ENCODE results near the gene SLC45A3.
A peak's percentile ranks its signal among the peaks of the same experiment; 100 is the strongest.
"Not testable (repeated sequence)": the region's sequence is repeated elsewhere in the genome, so short reads cannot be mapped to it uniquely, and the experiment has no call there.

SLC45A3 gene, protein sequence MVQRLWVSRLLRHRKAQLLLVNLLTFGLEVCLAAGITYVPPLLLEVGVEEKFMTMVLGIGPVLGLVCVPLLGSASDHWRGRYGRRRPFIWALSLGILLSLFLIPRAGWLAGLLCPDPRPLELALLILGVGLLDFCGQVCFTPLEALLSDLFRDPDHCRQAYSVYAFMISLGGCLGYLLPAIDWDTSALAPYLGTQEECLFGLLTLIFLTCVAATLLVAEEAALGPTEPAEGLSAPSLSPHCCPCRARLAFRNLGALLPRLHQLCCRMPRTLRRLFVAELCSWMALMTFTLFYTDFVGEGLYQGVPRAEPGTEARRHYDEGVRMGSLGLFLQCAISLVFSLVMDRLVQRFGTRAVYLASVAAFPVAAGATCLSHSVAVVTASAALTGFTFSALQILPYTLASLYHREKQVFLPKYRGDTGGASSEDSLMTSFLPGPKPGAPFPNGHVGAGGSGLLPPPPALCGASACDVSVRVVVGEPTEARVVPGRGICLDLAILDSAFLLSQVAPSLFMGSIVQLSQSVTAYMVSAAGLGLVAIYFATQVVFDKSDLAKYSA

DNA sequence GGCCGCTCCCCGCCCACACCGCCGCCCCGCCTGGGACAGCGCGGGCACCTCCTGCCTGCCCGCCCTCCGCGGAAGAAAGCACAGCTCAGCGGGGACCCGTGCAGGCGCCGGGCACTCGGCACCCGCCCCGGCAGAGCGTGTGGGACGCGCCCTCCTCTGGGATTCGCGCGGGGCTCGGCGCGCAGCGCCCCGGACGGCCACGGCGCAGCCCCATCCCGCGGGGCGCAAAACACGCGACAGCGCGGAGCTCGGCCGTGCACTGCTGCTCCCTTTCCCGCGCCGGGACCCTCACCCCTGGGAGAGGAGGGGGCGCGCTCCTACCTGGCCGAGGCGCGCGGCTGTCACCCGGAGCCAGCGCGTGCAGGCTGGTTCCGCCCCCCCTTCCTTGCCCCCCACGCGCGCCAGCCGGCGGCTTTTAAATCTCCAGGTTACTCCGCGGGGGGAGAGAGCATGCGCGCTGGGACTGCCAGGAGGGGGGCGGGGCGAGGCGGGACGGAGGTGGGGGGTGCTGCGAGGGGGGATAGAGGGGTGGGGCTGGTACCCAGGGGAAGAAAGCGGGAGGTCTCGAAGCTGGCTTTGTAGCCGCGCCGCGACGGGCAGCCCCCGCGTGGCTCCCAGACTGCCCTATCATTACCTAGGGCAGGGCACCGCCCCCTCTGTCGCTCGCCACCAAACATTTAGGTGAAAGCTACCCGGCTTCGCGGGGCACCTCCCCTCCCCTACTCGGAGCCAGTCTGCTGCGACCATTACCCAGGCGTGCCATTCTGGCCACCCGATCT, at the start of gene SLC45A3:
Gene SLC45A3 (minus strand): TSS at position 437 of the 779 bp plus-strand sequence. CDS start 15,853 bp downstream, outside the sequence.
- DNase-seq (ENCODE audit: low spot score): peak; percentile 70

DNA sequence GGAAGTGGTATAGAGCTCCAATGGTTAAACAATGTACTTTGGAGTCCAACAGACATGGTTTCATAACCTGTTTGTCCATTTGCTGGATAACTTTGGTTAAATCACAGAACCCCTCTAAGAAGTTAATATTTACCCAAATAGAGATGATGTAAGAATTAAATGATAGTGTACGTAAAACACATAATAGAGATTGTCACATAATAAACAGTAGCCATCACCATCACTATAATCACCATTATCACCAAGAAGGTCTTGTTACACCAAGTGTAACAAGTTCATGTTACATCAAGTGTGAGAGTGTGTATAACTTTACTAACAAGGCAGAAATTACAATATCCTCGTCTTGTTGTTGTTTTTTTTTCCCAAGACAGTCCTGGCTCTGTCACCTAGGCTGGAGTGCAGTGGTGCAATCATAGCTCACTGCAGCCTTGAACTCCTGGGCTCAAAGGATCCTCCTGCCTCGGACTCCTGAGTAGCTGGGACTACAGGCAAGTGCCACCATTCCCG, 46.4 kb upstream of the SLC45A3 start:
- DNase-seq (ENCODE audit: low spot score): no peak

DNA sequence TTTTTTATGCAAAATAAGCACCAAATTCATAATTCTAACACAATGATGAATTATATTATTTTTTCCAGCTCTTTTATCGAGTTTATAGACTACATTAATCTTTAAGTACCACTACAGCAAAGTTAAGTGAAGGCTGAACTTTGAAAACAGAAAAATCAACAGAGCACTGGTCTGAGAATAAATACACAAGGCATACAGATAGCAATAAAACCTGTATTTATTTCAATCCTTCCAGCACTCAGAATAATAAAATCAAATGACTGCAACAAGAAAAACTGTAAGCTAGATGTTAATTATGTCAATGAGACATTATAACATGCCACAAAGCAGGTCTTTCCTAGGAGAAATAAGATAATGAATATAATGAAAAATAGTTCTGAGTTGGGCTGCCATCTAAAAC, 45.2 kb upstream of the SLC45A3 start:
- no peak for DNase-seq (ENCODE audit: low spot score)

DNA sequence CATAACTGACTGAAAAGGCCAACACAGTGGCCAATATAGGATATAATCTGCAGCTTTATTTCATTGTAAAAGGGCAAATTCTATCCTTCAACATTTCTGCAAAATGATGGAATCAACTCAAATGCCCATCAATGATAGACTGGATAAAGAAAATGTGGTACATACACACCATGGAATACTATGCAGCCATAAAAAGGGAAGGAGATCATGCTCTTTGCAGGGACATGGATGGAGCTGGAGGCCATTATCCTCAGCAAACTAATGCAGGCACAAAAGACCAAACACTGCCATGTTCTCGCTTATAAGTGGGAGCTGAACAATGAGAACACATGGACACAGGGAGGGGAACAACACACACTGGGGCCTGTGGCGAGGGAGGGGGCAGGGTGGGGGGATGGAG, 40.4 kb upstream of the SLC45A3 start:
- not testable (repeated sequence) for DNase-seq (ENCODE audit: low spot score)

DNA sequence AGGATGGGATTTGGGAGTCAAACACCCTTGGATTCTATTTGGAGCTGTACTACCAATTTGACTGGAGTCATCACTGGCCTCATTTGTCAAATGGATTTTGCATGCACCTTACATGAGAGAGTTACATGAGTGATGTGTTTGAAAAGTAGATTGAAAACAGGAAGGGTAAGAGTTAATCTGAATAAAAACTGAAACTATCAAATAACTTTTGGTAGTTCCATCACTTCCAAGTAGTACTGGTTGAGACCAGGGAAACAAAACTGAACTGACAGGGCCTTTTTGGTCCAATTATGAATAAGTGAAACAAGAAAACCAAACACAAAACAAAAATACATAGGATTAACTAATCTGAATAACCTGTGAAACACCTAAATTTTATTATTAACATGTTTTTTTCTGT, 39.5 kb upstream of the SLC45A3 start:
- no peak for DNase-seq (ENCODE audit: low spot score)

DNA sequence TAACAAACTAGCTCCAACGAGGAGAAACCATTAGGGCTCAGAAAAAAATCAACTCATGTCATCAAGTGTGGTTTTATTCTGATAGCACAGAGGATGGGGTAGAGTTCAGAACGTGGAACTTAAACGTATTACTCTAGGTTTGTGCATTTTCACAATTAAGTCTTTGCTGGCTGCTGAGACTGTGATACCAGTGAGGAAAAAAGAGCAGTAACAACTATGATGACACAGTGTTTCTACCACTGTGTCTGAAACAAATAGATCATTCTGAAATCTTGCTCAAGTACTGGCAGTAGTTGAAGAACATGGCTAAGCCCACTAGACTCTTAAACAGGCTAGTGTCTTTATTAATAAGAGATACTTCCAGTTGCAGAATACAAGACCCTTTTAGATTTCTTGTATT, 38.7 kb upstream of the SLC45A3 start:
- no peak for DNase-seq (ENCODE audit: low spot score)

DNA sequence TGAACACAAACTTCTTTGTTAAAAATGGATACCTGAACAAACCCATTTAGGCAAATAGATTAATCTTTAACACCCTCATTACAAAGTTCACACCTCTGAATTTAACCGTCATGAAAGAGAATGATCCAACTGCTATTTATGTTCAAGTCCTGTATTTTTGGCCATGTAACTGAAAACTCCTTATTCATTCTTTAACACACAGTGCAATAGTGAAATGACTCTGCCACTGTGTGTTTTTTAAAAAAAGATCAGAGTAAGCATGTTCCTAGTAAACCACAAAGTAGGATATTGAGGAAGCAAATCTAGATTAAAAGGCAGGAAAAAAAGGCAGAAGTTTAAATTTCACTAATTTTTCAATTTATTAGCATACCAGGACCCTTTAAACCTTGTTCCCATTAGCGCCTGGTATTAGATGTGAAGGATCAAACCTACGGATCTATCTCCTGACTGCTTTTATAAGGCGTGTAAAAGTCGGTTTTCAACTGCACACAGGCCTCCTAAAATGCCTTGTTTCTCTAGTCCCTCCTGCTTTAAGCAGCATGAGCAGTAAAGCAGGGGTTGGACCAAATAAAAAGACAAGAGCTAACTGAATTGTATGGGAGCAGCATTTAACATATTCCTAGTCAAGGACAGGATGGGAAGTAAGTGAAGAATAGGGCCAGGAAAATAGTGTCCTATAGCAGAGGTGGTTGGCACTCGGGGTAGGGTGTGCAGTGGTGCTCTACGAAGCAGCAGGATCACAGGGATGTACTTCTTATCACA, 36.2 kb upstream of the SLC45A3 start:
- DNase-seq (ENCODE audit: low spot score): no peak

DNA sequence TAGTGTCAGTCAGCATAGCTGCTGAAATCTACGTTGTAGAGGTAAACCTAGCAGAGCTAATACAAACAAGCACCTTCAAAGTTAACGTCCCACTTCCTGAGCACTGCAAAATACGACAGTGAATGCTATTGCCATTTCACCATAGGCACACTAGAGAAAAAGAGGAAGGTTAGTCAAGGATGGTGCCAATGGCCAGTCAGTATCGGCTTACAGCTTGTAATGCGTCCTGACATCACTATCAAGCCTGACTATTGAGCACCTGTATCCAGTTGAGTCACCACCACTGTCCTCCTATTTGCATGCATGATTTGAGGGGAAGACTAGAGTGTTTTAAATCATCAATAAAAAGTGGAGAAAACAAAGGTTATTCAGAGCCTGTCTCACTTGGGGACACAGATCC, 35.3 kb upstream of the SLC45A3 start:
- no peak for DNase-seq (ENCODE audit: low spot score)

DNA sequence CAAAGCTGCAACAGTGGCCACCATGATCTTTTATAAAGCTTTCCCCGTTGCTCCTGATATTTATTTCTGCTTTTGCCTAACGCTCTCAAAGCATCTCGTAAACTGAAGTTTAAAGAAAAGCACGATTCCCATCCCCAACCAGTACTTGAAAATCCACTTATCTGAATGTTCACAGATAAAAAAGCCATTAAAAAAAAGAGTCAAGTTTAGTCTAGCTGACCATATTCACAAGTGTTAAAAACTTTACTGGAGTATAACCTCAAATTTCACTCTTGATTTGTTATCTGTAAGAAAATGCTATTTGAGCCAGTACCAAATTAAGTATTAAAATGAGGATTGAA, 34.6 kb upstream of the SLC45A3 start:
- DNase-seq (ENCODE audit: low spot score): no peak

DNA sequence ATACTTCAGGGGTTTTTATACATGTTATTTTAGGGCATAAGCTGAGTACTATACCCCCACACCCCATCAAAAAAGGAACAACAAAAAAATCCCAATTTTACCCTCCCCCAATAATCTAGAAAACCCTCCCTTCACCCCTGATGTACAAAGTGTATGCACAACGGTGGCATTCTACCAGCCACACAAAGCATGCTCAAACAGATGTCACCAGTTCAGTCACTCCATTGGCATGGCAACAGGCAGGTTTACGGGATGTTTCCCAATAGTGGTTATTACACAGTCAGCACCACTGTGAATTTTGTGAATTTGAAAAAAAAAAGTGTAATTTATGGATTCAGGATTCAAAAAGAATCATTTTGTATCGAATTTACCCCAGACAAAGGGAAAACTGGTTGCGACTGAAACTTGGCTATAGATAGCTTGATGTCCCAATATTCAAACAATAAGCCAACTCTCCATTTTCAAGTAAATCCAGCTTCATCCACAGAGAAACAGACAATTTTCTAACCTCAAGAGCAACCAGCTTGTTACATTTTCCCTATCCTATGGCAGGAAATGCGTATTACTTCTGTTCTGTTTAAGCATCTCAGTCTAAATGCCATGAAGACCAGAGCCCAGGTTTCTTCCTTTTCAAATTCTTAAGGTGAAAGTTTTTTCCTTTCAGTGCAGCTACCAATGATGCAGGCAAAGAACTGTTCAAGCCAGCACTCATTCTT, 34.0 kb upstream of the SLC45A3 start:
- no peak for DNase-seq (ENCODE audit: low spot score)

DNA sequence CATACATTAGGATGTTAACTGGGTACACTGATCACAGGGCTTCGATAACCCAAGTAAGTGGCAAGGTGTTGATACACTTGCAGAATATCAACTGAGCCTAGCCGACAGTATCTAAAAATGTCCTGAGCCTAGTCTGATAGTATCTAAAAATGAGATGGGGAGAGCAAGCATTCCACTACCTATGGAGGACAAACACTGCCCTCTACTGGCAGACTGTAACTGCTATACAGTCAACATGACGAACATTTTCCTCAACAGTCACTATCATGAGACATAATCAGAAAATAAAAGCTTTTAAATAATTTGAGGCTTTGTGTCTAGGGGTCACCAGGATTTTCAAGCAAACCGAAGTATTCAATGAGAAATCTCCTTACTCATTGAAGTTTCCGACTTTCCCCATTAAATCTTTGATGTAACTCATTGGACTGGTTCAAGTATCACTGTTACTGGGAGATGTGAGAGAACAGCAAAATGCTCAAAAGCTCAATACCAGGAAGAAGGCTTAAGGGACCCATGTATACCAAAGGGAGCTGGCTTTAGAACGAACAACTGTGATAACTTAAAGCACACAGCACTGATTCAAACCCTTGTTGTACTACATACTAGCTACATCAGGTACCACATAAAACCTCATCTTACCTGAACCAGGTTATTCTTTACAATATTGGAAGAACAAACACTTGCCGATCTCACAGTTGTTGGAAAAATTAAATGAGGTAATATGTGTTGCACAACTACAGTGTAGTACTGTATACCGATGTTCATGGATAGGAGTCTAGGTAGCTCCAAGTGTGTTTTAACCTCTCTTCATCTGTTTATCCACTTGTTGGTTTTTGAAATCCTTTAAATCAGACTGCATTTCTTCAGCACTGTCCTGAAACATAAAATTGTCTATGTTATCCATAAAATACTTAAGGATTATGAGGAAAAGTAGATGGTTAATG, 31.1 kb upstream of the SLC45A3 start:
- peak; percentile 65 for DNase-seq (ENCODE audit: low spot score)

DNA sequence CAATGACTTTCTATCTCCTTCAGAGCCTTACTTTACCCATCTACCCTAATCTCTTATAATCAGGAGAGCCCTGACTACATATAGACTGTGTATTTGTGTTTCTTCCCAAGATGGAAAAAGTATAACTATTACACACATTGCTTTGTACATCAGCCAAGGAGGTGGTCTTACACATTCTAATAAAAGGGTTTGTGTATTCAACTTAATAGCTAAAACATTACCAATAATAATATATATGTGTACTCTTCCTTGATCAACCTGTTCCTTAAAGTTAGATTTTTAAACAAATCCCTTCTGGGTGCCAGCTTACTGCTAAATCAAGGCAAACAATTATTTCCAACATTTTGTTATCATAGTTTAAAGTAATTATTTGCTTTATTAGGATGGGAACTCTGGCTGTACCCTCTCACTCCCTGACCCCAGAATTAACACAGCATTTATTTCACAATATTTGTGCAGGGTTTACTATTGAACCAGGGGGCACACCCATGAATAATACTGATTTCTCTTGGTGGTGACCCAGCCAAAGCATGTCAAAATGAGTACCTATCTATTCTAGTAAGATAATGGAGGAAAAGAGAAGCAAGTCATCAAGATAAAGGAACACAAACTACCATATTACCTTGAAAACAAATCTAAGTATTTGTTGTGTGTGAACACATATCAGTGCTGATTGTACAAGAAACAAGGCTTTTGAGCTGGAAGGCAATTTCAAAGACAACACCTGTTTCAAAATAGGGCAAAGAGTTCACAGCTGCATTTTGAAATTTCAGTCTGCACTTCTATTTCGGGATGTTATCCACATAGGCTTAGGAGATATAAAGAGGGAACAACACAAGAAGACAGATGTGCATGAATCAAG, 30.1 kb upstream of the SLC45A3 start:
- no peak for DNase-seq (ENCODE audit: low spot score)

DNA sequence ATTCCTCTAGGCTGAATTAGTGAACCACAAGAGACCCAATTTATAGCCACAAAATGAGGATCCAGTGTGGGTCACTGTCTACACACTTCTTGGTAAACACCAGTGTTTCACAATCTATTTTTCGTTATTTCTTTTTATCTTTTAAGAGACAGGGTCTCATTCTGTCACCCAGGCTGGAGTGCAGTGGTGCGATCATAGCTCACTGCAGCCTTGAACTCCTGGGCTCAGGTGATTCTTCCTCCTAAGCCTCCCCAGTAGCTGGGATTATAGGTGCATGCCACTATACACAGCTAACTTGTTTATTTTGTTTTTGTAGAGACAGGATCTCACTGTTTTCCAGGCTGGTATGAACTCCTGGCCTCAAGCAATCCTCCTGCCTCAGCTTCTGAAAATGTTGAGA, 29.3 kb upstream of the SLC45A3 start:
- no peak for DNase-seq (ENCODE audit: low spot score)

DNA sequence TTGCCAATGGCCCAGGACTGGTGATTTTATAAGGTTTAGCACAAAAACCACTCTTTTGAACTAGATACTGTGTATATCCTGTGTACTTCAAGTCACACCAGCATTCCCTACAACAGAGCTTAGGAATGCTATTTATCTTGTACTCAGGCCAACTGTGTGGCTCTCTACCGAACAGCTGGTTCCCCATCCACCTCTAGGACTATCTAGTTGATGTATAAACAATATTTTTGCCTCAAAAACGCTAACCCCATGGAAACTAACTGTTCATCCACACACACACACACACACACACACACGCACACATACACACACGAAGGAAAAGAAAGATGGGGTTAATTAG, 28.7 kb upstream of the SLC45A3 start:
- no peak for DNase-seq (ENCODE audit: low spot score)

DNA sequence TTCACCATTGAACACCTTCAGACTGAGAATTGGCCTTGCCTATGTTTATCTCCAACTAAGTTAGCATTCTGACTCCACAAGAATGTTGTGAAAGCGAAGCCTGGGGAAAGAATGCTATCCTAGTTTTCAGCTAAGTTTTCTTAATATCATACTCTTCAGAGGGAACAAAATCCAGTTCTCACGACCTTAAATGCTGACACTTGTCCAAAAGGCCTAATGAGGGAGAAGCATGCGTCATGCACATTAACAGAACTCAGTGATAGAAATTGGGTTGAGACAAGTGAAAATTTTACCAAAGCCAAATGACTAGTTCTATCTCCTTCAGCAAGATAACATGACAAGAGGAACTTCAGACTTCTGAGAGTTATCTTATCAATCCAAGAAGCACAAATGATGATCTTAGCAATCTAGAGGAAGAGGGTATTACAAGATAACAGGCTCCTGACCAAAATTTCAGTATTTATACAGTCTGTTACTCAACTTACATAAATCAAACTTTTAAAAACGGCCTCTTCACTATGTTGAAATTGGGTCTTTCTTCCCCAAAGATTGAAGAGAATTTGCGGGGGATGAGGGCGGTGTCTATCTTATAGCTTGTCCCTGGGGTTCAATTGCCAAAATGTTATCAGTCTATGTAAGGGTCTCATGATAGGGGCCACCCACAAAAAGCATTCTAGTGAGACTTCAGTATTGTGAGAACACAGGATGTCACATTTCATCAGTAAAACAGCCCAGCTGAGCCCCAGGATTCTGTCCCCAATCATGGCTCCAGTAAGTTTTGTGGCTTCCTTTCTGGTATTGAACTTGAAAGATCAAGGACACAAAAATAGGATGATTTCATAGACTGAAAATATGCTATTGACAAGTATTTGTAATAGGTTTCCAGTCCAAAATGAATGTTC, 26.5 kb upstream of the SLC45A3 start:
- DNase-seq (ENCODE audit: low spot score): no peak

DNA sequence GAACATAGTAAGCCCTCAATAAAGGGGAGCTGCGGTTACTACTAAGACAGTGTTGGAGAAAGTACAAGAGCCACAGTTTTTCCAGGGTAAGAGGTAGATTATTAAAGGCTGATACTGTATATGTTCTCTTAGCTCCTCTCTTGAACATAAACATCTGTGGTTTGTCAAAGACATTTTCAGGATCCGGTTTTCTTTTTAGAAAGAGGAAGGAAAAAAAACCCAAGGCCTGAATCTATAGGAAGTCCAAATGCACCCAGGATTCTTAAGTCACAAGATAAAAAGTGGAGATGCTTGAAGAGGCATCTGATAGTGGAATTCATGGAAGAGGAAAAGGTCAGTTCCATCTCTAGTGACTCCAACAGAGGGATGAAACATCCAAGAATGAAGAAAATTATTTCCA, 24.6 kb upstream of the SLC45A3 start:
- DNase-seq (ENCODE audit: low spot score): no peak

DNA sequence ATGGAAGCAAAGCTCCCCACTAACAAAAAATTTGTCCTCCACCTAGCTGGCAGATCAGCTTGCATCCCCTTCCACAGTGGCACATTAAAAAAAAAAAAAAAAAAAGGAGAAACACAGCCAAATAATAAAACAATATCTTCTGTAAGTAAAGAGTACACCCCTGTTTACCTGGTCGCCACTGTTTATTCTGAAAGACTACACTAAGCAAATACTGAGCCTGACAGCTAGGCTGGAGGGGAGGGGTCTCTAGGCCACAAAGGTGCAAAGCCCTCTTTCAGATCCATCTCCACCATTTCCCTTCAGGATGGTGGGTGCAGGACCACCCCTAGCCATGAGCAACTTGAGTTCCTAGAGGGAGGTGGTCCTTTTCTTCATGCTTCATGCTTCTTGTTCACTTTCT, 22.8 kb upstream of the SLC45A3 start:
- no peak for DNase-seq (ENCODE audit: low spot score)

DNA sequence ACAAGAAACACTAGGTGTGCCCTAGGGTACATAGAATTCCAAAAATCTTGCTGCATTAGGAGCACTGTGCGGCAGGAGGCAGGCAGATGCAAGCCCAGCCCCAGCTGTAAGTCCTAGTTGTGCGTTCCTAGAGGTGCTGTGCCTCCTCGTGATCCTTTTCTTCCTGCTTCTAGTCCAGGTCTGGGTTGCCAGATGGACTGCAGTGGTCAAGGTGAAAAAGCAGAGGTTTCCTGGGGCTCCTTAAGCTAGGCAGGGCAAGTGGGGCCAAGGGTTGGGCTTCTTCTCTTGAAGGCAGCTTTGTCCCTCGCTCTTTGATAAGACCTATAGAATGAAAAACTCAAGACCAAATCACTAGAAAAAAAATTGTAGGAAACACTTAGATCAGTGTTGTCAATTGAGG, 21.6 kb upstream of the SLC45A3 start:
- DNase-seq (ENCODE audit: low spot score): no peak

DNA sequence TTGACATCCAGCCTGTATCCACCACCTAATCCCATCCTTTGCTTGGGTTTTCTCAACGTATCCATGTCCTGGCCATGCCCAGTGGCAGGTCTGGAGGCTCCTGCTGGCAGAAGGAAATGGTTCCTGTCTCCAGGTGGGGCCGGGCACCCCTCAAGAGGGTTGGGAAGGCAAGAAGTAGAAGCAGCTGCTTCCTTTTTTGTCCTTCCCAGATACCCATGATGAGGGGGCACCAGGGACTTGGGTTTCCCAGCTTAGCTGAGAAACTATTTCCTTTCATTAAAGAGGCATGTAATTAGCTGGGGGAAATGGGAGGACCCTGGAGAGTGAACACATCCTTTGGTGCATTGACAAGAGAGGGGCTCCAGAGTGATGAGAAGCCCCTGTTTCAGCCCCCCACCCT, 21.1 kb upstream of the SLC45A3 start:
- DNase-seq (ENCODE audit: low spot score): no peak

Data from germinal center (tissue), 1 donor.